ENCODE data around the gene TMEM106B.

The TMEM106B gene

GRCh38 chr7:12231097-12231496 is 20.0 kb downstream of the TMEM106B start:
- H3K23ac ChIP-seq (ENCODE audit: low read length) = no peak overlapping the region

GRCh38 chr7:12233175-12233574 is 22.1 kb downstream of the TMEM106B start:
- no peak overlapping the region for H3K4ac ChIP-seq (ENCODE audit: low read depth, low read length)
- no peaks in the 10 kb centered on the region for H3K4me1 ChIP-seq (ENCODE audit: control insufficient read depth, low read depth, low read length)
- H3K36me3 ChIP-seq (ENCODE audit: control insufficient read depth, insufficient read depth, low read length) = no peaks in the 10 kb centered on the region
- no peak overlapping the region for H4K8ac ChIP-seq (ENCODE audit: low read depth, low read length)
- no peak overlapping the region for H2BK120ac ChIP-seq (ENCODE audit: low read depth, low read length)
- H2BK5ac ChIP-seq (ENCODE audit: low read length) = no peak overlapping the region
- no peak overlapping the region for H3K9ac ChIP-seq (ENCODE audit: low read length)
- no peak overlapping the region for H4K5ac ChIP-seq (ENCODE audit: low read length)
- H2AK5ac ChIP-seq (ENCODE audit: low read length) = no peak overlapping the region
- H3K27ac ChIP-seq (ENCODE audit: low read depth, low read length) = no peak overlapping the region
- no peak overlapping the region for H3K4me2 ChIP-seq (ENCODE audit: low read length)
- H3K18ac ChIP-seq (ENCODE audit: low read length) = no peak overlapping the region
- H3K4me3 ChIP-seq (ENCODE audit: low read length) = no peak overlapping the region
- no peak overlapping the region for H2BK15ac ChIP-seq (replicated peaks; ENCODE audit: low read depth)
- H3K27me3 ChIP-seq (ENCODE audit: insufficient read depth, low read length, poor library complexity) = no peaks in the 10 kb centered on the region
- H3K79me1 ChIP-seq (ENCODE audit: low read length) = no peaks in the 10 kb centered on the region
- WGBS (ENCODE audit: extremely low coverage, insufficient coverage, low lambda C conversion rate) = no CpG with 5 or more reads among the region's 2 CpGs
- H3K79me2 ChIP-seq (ENCODE audit: control insufficient read depth, insufficient read depth, low read length) = no peaks in the 10 kb centered on the region
- no peak for DNase-seq
- H3K23ac ChIP-seq (ENCODE audit: low read length) = no peak overlapping the region
- H3K56ac ChIP-seq (ENCODE audit: low read length) = no peak overlapping the region

More at GRCh38 chr7:12231097-12231496, 20.0 kb downstream of the TMEM106B start:
- WGBS (ENCODE audit: extremely low coverage, insufficient coverage, low lambda C conversion rate) = no CpG with 5 or more reads among the region's 2 CpGs
- no peaks in the 10 kb centered on the region for H3K36me3 ChIP-seq (ENCODE audit: control insufficient read depth, insufficient read depth, low read length)
- H4K5ac ChIP-seq (ENCODE audit: low read length) = no peak overlapping the region
- H3K79me1 ChIP-seq (ENCODE audit: low read length) = no peaks in the 10 kb centered on the region
- no peak overlapping the region for H3K4ac ChIP-seq (ENCODE audit: low read depth, low read length)
- H3K4me1 ChIP-seq (ENCODE audit: control insufficient read depth, low read depth, low read length) = no peaks in the 10 kb centered on the region
- no peak overlapping the region for H3K27ac ChIP-seq (ENCODE audit: low read depth, low read length)
- H4K8ac ChIP-seq (ENCODE audit: low read depth, low read length) = no peak overlapping the region
- no peak overlapping the region for H3K4me2 ChIP-seq (ENCODE audit: low read length)
- H2BK5ac ChIP-seq (ENCODE audit: low read length) = no peak overlapping the region
- H2AK5ac ChIP-seq (ENCODE audit: low read length) = no peak overlapping the region
- H3K18ac ChIP-seq (ENCODE audit: low read length) = no peak overlapping the region
- H3K27me3 ChIP-seq (ENCODE audit: insufficient read depth, low read length, poor library complexity) = no peaks in the 10 kb centered on the region
- H3K79me2 ChIP-seq (ENCODE audit: control insufficient read depth, insufficient read depth, low read length) = no peaks in the 10 kb centered on the region
- no peak overlapping the region for H3K4me3 ChIP-seq (ENCODE audit: low read length)
- H2BK120ac ChIP-seq (ENCODE audit: low read depth, low read length) = no peak overlapping the region
- no peak overlapping the region for H3K9ac ChIP-seq (ENCODE audit: low read length)
- no peak overlapping the region for H3K56ac ChIP-seq (ENCODE audit: low read length)
- no peak for DNase-seq
- no peak overlapping the region for H2BK15ac ChIP-seq (replicated peaks; ENCODE audit: low read depth)

GRCh38 chr7:12234334-12234865 is 23.3 kb downstream of the TMEM106B start:
- no peak overlapping the region for H2BK5ac ChIP-seq (ENCODE audit: low read length)
- no peaks in the 10 kb centered on the region for H3K79me1 ChIP-seq (ENCODE audit: low read length)
- no peak overlapping the region for H3K4me3 ChIP-seq (ENCODE audit: low read length)
- no CpG with 5 or more reads among the region's 2 CpGs for WGBS (ENCODE audit: extremely low coverage, insufficient coverage, low lambda C conversion rate)
- H3K27me3 ChIP-seq (ENCODE audit: insufficient read depth, low read length, poor library complexity) = no peaks in the 10 kb centered on the region
- H3K4me1 ChIP-seq (ENCODE audit: control insufficient read depth, low read depth, low read length) = no peaks in the 10 kb centered on the region
- no peak overlapping the region for H4K8ac ChIP-seq (ENCODE audit: low read depth, low read length)
- H4K5ac ChIP-seq (ENCODE audit: low read length) = no peak overlapping the region
- H3K79me2 ChIP-seq (ENCODE audit: control insufficient read depth, insufficient read depth, low read length) = no peaks in the 10 kb centered on the region
- no peak overlapping the region for H2BK120ac ChIP-seq (ENCODE audit: low read depth, low read length)
- no peaks in the 10 kb centered on the region for H3K36me3 ChIP-seq (ENCODE audit: control insufficient read depth, insufficient read depth, low read length)
- H3K4ac ChIP-seq (ENCODE audit: low read depth, low read length) = no peak overlapping the region
- H3K27ac ChIP-seq (ENCODE audit: low read depth, low read length) = no peak overlapping the region
- H2AK5ac ChIP-seq (ENCODE audit: low read length) = no peak overlapping the region
- no peak for DNase-seq
- no peak overlapping the region for H3K56ac ChIP-seq (ENCODE audit: low read length)
- no peak overlapping the region for H3K18ac ChIP-seq (ENCODE audit: low read length)
- no peak overlapping the region for H3K4me2 ChIP-seq (ENCODE audit: low read length)
- H3K9ac ChIP-seq (ENCODE audit: low read length) = no peak overlapping the region
- H3K23ac ChIP-seq (ENCODE audit: low read length) = no peak overlapping the region
- H2BK15ac ChIP-seq (replicated peaks; ENCODE audit: low read depth) = no peak overlapping the region

DNA sequence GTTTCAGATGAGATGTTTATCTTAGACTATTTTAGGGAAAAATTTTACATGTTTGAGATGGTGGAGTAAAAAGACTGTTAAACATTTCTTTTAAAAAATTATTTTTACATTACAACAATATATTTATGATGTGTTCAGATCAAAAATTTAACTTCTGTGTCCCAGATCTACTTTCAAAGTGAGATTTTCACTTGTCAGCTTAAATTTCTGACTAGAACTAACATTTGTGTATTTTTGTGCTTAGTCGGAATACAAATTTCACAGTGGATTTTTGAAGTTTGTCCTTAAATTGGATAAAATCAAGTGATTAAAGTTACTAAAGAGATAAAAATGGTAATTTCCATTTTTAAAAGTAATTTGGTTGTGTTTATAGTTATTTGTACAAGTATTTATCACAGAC is 24.9 kb downstream of the TMEM106B start:
- Histone ChIP-seq H3K4ac (ENCODE audit: low read depth, low read length) (no peak overlapping the region), H4K5ac (ENCODE audit: low read length) (no peak overlapping the region), H3K79me1 (ENCODE audit: low read length) (no peaks in the 10 kb centered on the region), H3K23ac (ENCODE audit: low read length) (no peak overlapping the region), H3K79me2 (ENCODE audit: control insufficient read depth, insufficient read depth, low read length) (no peaks in the 10 kb centered on the region), H4K8ac (ENCODE audit: low read depth, low read length) (no peak overlapping the region), H2BK5ac (ENCODE audit: low read length) (no peak overlapping the region), H3K56ac (ENCODE audit: low read length) (no peak overlapping the region), H3K4me1 (ENCODE audit: control insufficient read depth, low read depth, low read length) (no peaks in the 10 kb centered on the region), H2BK120ac (ENCODE audit: low read depth, low read length) (no peak overlapping the region), H3K4me3 (ENCODE audit: low read length) (no peak overlapping the region), H3K36me3 (ENCODE audit: control insufficient read depth, insufficient read depth, low read length) (no peaks in the 10 kb centered on the region), H3K27ac (ENCODE audit: low read depth, low read length) (no peak overlapping the region), H3K4me2 (ENCODE audit: low read length) (no peak overlapping the region), H3K18ac (ENCODE audit: low read length) (no peak overlapping the region), H3K9ac (ENCODE audit: low read length) (no peak overlapping the region), H2AK5ac (ENCODE audit: low read length) (no peak overlapping the region), H2BK15ac (replicated peaks; ENCODE audit: low read depth) (no peak overlapping the region), H3K27me3 (ENCODE audit: insufficient read depth, low read length, poor library complexity) (no peaks in the 10 kb centered on the region)
- no peak for DNase-seq
- no CpG with 5 or more reads among the region's 1 CpG for WGBS (ENCODE audit: extremely low coverage, insufficient coverage, low lambda C conversion rate)

- no peak overlapping the region for H3K9ac ChIP-seq (ENCODE audit: low read length)
- no peak overlapping the region for H3K23ac ChIP-seq (ENCODE audit: low read length)
- no peak overlapping the region for H4K5ac ChIP-seq (ENCODE audit: low read length)
- H3K27me3 ChIP-seq (ENCODE audit: insufficient read depth, low read length, poor library complexity) = no peaks in the 10 kb centered on the region
- no peaks in the 10 kb centered on the region for H3K36me3 ChIP-seq (ENCODE audit: control insufficient read depth, insufficient read depth, low read length)
- no peak overlapping the region for H2BK5ac ChIP-seq (ENCODE audit: low read length)
- H2BK120ac ChIP-seq (ENCODE audit: low read depth, low read length) = no peak overlapping the region
- no peaks in the 10 kb centered on the region for H3K79me2 ChIP-seq (ENCODE audit: control insufficient read depth, insufficient read depth, low read length)
- no peak overlapping the region for H3K4me3 ChIP-seq (ENCODE audit: low read length)
- H2AK5ac ChIP-seq (ENCODE audit: low read length) = no peak overlapping the region
- no peak overlapping the region for H3K18ac ChIP-seq (ENCODE audit: low read length)
- no peak overlapping the region for H3K27ac ChIP-seq (ENCODE audit: low read depth, low read length)
- H4K8ac ChIP-seq (ENCODE audit: low read depth, low read length) = no peak overlapping the region
- WGBS (ENCODE audit: extremely low coverage, insufficient coverage, low lambda C conversion rate) = no CpG with 5 or more reads among the region's 1 CpG
- H3K79me1 ChIP-seq (ENCODE audit: low read length) = no peaks in the 10 kb centered on the region
- no peak for DNase-seq
- no peak overlapping the region for H3K4ac ChIP-seq (ENCODE audit: low read depth, low read length)
- H2BK15ac ChIP-seq (replicated peaks; ENCODE audit: low read depth) = no peak overlapping the region
- no peak overlapping the region for H3K4me2 ChIP-seq (ENCODE audit: low read length)
- H3K56ac ChIP-seq (ENCODE audit: low read length) = no peak overlapping the region
- H3K4me1 ChIP-seq (ENCODE audit: control insufficient read depth, low read depth, low read length) = no peaks in the 10 kb centered on the region
Observed at GRCh38 chr7:12237007-12237406, 25.9 kb downstream of the TMEM106B start.

DNA sequence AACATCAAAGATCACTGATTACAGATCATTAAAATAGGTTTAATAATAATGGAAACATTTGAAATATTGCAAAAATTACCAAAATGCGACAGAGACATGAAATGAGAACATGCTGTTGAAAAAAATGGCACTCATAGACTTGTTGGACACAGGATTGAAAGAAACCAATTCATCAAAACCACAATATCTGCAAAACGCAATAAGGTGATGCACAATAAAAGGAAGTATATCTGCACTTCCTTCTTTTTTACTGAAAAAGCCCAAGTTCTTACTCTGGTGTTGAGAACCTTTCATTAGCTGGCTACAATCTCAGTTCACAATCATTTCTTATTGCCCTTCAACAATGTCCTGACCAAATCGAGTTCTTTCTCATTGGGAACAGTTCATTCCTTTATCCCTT is 28.7 kb downstream of the TMEM106B start:
- H3K18ac ChIP-seq (ENCODE audit: low read length) = no peak overlapping the region
- no peaks in the 10 kb centered on the region for H3K36me3 ChIP-seq (ENCODE audit: control insufficient read depth, insufficient read depth, low read length)
- H3K4me1 ChIP-seq (ENCODE audit: control insufficient read depth, low read depth, low read length) = no peaks in the 10 kb centered on the region
- no peak overlapping the region for H2BK120ac ChIP-seq (ENCODE audit: low read depth, low read length)
- H3K56ac ChIP-seq (ENCODE audit: low read length) = no peak overlapping the region
- H2BK5ac ChIP-seq (ENCODE audit: low read length) = no peak overlapping the region
- no peak overlapping the region for H3K4me2 ChIP-seq (ENCODE audit: low read length)
- H3K27ac ChIP-seq (ENCODE audit: low read depth, low read length) = no peak overlapping the region
- H3K23ac ChIP-seq (ENCODE audit: low read length) = no peak overlapping the region
- H3K4me3 ChIP-seq (ENCODE audit: low read length) = no peak overlapping the region
- no peaks in the 10 kb centered on the region for H3K79me2 ChIP-seq (ENCODE audit: control insufficient read depth, insufficient read depth, low read length)
- no peak overlapping the region for H4K8ac ChIP-seq (ENCODE audit: low read depth, low read length)
- no peak overlapping the region for H3K9ac ChIP-seq (ENCODE audit: low read length)
- no peak overlapping the region for H4K5ac ChIP-seq (ENCODE audit: low read length)
- no peaks in the 10 kb centered on the region for H3K79me1 ChIP-seq (ENCODE audit: low read length)
- DNase-seq = no peak
- no peak overlapping the region for H3K4ac ChIP-seq (ENCODE audit: low read depth, low read length)
- no peaks in the 10 kb centered on the region for H3K27me3 ChIP-seq (ENCODE audit: insufficient read depth, low read length, poor library complexity)
- WGBS (ENCODE audit: extremely low coverage, insufficient coverage, low lambda C conversion rate) = no CpG with 5 or more reads among the region's 3 CpGs
- no peak overlapping the region for H2AK5ac ChIP-seq (ENCODE audit: low read length)
- H2BK15ac ChIP-seq (replicated peaks; ENCODE audit: low read depth) = no peak overlapping the region

All from mesendoderm (in vitro differentiated cells).